ENCODE measurements around the gene IQCH.

IQCH gene

DNA sequence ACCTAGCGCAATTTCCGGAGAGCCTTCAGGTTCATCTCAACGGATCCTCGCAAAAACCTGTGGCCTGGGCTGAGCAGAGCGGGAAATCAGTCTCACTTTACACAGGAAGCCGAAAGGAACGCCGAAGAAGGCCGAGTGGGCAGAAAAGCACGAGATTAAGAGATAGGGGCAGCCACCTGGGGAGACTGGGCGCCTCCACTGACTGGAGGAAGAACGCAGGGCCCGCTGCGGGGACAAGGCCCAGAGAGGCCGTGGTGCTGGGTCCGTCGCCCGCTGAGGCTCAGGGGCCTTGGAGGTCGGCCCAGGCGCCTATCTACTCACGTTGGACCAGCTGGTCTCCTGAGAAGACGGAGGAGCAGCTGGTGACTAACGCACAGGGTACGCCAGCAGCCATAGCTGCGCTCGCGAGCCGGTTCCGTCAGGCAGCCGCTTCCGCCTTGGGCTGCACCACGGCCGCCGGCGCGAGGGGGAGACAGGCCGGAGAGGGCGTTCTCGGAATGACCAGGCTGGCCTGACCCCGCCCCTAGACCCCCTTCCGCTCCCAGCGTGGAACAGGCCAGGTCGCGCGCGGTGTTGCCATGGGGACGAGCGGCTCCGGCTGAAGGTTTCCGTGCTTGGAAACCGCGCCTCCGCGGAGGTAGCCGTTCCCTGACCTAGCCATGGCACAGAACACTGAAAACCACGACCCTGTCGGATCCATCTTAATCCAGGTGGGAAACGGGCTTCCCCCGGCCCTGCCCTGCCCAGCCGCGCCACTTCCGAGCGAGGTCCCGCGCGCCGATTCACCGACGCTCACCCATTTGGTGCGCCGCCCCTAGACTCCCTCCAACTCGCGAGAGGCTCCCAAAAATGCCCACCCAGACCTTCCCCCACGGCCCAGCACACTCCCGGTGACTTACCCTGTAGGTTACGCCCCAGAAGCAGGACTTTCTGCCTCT lies at the start of gene IQCH, which contains the start of gene AAGAB:
TSS of gene IQCH (plus strand) at position 549 of the 938 bp plus-strand sequence. CDS start at position 660, 111 bp downstream.
TSS of gene AAGAB (minus strand) at position 424 of the 938 bp plus-strand sequence. CDS start at position 394, 30 bp downstream.
- DNase-seq = peak; percentile 99

DNA sequence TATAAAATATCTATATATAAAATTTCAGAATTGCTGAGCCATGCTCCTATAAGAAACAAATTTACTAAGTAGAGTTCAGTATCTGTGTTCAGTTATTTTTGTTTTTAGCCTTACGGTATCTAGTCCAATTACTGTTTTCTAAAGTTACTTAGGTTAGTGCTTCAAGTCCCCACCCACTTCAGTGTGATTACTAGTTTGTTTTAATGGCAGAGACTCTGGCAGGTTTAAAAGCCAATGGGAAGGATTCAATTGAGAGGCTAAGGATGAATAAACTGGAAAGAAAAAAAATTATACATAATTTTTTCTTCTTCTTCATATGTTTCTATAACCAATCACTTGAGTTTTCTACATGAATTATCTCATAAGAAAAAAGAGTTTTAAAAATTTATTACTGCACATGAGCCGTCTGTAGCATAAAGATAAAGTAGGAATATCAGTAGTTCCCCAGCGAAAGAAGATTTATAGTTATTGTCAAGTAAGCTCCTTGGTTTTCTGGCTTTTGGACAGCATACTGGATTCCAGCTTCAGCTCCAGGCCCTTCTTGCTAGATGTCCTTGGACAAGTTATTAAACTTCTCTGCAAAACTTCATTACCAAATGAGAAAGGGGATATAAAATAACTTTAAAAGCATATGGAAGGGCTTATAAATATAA lies 46.9 kb upstream of the IQCH start:
- DNase-seq = no peak

DNA sequence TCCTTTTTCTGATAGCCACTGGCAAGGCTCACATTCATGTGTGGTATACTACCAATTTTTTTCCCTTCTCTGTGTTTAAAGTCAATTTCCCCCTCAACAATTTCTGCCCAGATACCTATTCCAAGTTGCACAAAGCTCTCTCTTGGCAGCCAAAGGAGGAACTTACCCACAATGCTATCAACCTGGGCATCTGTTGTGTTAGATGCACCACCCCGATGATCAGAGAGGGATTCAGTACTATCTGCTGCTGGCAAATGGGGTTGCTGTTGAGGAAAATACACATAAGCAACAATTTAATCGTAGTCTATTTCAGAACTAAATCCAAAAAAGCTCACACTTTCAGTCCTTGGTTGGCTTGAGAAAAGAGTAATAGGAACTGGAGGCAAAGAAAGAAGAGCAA lies 46.2 kb upstream of the IQCH start:
- DNase-seq = no peak

DNA sequence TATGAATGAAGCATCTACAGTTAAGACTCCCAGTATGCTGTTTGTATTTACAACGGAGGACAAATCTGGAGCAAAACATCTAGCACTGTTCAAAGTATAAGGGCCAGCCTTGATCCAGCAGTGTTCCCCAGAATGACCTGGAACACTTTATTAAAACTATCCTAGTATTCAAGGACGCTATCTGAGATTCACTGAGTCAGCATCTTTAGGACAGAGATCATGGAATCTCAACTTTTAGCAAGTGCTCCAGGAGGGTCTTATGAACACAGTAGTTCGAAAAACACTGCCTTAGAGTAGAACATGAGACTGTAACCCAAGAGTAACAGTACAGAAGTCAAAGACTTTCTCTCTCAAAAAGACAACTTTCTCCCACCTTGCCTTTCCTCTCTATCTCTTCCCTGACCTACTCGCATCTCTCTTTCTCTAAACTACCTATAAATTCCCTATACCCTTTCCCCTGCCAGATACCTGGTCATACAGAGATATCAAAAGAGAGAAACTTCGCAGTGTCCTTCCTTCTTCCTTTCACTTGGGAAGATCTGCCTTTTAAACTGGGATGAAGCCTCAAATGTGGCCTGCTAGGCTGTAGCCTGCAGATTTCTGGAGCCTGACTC lies 43.9 kb upstream of the IQCH start:
- DNase-seq = no peak

DNA sequence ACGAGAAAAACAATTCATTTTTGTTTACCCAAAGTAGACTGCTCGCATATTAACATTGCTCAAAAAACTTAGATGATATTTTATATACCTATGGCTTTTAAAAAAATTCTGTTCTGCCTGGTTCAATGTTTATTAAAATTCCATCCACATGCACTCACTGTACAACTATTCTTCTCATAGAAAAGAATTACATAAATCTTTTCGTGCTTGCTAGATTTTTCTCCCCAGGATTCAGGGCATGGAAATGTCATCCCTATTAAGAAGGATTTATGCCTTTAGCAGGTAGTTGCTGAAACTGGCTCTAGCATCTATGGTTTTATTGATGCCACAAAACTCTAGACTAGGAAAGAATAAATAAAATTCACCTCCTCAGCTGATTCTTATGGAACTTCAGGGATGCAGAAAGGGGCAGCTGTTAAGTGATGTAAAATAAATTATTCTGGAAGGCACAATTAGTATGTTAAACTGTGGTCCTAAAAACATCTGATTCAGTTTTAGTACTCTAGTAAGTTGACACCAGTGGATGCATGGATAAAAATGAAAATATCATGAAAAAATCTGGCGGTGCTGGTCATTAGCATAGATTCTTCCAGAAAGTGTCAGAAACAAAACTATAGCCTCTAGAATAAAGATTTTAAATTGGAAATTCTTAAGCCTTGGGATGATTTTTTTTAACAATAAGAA lies 41.8 kb upstream of the IQCH start:
- no peak for DNase-seq

DNA sequence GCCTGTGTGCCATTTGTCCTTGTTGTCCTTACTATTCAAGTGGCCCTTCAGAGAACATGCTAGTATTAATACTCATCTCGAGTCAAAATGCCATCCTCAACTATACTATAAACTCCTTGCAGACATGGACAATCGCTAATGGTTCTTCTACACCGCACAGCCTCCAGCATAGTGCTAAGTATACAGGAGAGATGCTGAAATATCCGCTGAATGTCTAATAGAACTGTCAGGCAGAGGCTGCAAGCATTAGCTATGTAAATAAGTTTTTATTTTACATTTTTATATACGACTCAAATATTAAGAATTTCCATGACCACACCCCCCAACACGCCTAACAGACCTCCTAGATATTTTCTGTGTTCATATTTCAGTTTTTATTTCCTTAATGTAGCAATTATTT lies 39.5 kb upstream of the IQCH start:
- no peak for DNase-seq

DNA sequence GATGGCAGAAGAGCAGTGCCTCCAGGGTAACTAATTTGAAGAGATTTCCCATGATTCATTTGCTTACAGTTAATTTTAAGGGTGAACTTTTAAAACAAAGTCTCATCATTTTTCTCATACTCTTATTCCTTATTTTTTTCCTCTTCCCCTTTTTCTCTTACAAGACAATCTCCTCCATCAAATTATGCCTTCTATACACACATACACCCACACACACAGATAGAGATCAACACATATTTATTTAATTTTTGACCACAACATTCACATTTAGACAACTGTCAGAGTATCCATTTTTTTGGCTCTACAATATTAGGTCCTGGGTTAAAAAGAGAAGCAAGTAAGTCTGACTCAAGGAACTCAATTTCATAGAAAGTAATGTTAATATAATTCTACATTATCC lies 37.7 kb upstream of the IQCH start:
- no peak for DNase-seq

DNA sequence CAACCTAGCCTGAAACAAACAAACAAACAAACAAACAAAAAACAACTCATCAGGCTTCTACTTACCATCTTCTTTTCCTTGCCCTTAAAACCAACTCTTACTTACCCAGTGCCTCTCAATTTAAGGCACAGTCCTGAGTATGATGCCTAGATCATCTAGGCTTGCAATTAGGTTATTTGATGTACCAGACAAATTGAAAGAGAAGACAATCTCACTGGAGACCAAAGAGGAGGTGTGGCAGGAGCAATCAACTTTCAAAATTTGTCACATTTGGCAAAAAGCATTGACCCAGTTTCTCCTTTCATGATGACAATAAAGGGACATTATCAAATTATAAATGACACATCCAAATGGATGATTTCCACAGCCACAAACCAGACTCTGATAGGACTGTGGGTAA lies 36.2 kb upstream of the IQCH start:
- DNase-seq = no peak

DNA sequence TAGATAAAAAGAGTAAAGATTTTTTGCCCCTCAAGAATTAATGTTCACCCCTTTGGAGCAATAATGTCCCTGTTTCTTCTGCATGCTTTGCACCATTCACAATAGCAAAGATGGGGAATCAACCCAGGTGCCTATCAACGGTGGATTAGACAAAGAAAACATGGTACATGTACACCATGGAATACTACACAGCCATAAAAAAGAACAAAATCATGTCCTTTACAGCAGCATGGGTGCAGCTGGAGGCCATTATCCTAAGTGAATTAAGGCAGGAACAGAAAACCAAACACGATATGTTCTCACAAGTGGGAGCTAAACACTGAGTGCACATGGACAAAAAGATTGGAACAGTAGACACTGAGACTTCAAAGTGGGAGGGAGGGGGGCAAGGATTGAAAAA lies 35.3 kb upstream of the IQCH start:
- DNase-seq = no peak

DNA sequence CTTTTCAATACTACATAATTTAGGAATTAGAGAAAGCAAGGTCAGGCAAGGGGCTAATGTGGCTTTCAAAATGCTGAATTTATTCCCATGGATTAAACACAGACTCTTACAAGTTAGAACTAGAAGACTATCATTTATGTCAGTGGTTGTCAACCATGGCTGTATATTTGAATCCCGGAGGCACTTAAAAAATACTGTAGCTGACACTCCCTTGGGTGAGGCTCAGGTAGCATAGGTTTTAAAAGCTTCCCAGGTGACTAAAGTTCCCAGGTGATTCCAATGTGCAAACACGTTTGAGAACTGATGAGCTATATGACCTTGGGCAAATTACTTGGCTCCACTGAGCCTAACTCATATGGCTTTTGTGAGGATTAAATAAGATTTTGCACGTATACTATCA lies 29.7 kb upstream of the IQCH start:
- no peak for DNase-seq

DNA sequence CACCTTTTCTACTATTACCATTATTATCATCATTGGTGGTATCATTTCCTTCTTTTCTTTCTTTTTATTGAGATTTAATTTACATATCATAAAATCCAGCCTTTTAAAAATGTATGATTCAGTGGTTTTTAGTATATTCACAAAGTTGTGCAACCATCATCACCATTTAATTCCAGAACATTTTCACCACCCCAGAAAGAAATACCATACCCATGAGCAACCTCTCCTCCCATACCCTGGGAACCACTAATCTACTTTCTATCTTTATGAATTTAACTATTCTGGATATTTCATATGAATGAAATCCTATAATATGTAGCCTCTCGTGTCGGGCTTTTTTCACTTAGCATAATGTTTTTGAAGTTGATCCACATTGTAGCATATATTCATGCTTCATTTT lies 29.2 kb upstream of the IQCH start:
- DNase-seq = no peak

DNA sequence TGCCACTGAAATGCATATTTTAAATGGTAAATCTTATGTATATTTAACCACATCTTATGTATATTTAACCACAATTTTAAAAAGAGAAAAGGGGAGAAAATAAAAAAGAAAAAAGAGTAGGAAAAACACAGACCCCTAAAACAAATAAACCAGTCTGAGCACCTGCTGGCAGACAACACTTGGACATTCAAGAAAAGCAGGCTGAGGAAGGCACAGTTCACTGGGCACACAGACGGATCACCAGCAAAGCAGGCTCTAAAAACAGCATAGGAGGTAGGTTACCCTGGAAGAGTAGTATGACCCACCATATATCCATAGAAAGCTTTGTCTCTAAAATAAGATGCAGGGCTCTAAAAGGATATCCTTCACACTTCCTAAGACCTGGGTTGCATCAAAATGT lies 27.2 kb upstream of the IQCH start:
- no peak for DNase-seq

DNA sequence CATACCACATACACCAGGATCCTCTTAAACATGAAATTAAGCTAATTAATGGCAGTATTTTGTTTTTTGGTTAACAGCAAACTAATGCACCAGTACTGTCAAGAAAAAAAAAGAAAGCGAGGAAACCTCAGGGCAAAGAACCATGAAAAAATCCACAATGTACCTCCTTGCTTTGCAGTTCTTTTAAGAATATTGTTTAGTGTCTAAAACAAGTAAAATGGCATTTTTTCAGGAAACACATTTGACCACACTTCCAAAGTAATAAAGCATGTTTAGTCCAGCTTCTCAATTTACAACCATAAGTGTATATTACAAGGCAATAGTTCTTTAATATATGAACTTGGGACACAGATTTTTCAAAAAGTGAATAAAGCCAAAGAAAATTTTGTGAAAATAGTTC lies 26.7 kb upstream of the IQCH start:
- DNase-seq = no peak

DNA sequence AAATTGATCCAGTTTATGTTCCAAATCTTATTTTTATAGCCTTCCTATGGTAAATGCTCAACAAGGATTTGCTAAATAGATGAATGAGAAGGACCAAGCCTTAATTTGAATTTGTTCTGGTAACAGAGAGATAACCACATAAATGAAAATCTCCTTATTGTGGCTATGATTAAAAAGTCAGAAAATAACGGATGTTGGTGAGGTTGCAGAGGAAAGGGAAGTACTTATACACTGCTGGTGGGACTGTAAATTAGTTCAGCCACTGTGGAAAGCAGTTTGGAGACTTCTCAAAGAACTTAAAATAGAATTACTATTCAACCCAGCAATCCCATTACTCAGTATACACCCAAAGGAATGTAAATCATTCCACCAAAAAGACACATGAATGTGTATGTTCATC lies 26.3 kb upstream of the IQCH start:
- no peak for DNase-seq

DNA sequence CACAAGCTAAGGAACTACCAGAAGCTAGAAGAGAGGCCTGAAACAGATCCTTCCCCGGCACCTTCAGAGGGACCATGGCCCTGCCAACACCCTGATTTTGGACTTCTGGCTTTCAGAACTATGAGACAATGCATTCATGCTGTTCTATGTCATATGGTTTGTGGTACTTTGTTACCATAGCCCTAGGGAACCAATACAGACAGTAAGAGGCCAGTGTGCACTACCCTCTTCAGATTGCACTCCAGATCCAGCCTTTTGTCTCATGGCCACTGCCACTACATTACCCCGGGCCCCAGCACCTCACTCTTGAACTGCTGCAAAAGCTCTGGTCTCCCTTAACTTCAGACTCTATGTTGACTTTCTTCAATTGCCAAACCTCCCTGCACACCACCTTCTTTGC lies 24.1 kb upstream of the IQCH start:
- DNase-seq = no peak

DNA sequence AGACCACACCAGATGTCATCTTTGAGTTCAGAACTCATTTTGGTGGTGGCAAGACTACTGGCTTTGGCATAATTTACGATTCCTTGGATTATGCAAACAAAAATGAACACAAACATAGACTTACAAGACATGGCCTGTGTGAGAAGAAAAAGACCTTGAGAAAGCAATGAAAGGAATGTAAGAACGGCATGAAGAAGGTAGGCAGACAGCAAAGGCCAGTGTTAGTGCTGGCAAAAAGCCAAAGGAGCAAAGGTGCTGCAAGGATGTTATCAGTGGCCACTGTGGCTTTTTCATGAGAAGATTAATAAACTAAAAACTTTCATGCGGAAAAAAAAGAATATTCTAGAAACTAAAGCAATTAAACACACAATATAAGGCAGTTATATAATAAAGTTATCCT lies 22.0 kb upstream of the IQCH start:
- DNase-seq = no peak

DNA sequence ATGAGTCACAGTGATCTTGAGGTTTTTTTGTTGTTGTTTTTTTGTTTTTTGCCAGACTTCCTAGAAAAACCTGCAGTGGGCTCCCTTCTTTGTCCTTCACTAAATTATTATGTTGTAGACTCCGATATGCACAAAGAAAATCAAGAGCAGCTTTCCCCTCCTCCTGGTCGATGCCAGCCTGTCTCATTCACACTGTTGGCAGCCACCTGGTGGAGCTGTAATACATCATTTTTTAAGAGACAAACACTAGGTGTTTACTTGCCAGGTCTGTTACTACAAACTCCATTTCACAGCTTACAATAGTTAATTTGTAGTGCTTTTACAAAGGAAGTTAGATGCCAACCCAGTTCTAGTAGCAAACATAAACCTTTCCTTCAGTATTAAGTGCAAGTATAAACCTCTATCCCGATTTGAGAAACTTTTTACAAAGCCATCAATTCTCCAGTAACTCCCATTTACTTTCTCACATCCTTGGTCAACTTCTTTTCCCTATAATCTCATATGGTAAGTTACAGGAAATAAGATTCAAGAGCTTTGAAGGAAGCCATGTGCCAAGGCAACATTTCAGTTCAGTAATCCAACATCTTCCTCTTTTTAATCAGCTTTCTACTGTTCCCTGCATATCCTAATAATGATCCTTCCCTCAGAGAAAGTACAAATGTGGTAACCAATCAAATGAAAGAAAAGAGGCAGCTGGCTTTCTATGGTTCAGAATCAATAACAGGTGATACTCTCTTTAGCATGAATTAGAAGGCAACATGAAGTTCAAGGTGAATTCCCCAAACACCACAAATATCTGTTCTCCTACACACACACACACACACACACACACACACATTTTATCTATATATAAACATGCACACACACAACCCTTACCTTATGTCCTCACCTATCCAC lies 14.1 kb upstream of the IQCH start:
- DNase-seq = peak; percentile 13

DNA sequence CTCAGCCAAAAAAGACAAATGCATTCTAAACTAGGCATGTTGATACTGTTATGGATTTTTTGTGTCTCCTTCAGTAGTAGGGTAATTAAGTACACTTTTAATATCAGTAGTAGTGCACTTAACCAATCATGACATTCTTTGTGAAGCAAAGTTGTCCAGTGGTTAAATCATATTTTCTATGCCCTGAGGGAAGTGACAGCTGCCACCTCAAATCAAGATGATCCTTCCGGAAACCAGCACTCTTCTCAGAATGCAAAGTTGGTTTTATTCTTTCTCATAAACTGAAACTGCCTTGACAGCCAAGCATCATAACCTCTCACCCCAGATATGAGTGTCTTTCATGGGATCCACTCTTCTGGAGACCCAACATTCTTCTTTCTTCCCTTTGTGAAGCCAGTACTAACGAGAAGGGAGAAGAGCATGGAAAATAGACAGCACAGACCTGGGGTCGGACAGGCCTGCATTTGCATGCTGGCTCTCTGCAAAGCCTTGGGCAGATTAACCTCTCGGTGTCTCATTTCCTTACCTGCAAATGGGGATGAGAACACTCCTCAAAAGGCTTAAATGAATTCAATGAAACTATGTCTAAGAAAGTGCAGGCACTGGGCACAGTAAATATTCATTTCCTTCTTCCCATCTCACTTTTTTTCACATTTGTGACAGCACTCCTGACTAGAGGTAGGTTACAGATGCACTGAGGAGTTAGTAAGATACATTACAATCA lies 13.3 kb upstream of the IQCH start:
- peak; percentile 34 for DNase-seq

DNA sequence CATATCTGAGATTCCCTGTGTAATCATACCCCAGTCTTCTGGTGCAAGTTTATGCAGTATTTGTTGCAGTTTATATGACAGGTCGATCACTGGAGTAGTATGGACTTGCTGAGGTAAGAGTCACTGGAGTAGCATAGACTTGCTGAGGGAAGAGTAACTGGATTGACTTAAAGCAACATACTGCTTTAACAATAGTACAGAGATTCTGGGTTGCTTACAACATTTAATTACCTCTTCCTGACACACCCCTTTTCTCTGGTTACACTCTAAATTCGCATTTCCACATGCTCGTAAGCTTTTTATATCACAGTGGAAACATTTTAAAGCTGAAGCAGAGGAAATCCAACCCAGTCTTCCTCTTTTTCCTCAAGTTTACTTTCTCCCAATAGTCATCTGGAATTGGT lies 11.9 kb upstream of the IQCH start:
- DNase-seq = no peak

DNA sequence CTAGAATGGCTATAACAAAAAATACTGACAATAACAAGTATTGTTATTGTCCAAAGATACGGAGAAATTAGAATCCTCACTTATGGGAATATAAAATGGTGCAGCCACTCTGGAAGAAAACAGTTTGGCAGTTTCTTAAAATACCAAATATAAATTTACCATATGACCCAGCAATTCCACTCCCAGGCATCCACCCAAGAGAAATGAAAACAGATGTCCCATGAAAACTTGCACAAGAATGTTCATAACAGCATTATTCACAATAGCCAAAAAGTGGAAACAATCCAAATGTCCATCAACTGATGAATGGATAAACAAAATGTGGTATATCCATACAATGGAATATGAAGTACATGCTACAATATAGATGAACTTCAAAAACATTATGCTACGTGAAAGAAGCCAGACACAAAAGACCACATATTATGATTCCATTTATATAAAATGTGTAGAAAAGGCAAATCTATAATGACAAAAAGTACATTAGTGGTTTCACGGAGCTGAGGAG lies 9.6 kb upstream of the IQCH start:
- DNase-seq = no peak

DNA sequence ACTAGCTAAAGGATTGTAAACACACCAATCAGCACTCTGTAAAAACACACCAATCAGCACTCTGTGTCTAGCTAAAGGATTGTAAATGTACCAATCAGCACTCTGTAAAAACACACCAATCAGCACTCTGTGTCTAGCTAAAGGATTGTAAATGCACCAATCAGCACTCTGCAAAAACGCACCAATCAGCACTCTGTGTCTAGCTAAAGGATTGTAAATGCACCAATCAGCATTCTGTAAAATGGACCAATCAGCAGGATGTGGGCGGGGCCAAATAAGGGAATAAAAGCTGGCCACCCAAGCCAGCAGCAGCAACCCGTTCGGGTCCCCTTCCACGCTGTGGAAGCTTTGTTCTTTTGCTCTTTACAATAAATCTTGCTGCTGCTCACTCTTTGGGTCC lies 8.0 kb upstream of the IQCH start:
- DNase-seq = peak; percentile 13
